PC-9 (cell line): ENCODE results near the gene ASB5. TPM values are rescaled to one million over a fixed set of nuclear protein-coding genes. Genes with fewer than 3 reads are reported as not detected.
"Not testable (repeated sequence)": the region's sequence is repeated elsewhere in the genome, so short reads cannot be mapped to it uniquely, and the experiment has no call there.

ENCODE experiments used
- BruUV-seq: library from RNA; stranded (reverse); fragments of 400-500 nt; replicated peaks from 2 replicates; lab custom pipeline; 2021; lab: Mats Ljungman, UMichigan
- CTCF ChIA-PET: fragments of 300-600 bp; sonication (Branson Sonifier 250); formaldehyde crosslinking; loops from one replicate; lab custom pipeline; 2022; ENCODE audit warnings: antibody characterized with exemption; lab: Charles Lee
- POLR2A ChIA-PET: fragments of 300-600 bp; sonication (Branson Sonifier 250); formaldehyde crosslinking; loops from one replicate; lab custom pipeline; 2022; ENCODE audit warnings: antibody characterized with exemption; ENCODE audit not compliant: unreplicated experiment; lab: Charles Lee
- DNase-seq, 2 experiments: peaks; one replicate each; pipeline versions ENCODE4 v3.0.0 to v3.0.0-alpha.2; 2015 to 2022; ENCODE audit warnings: mixed read lengths in 1 of 2
- H2AFZ ChIP-seq: fragments of 200-600 bp; sonication (generic); 2 replicates; pipeline ENCODE4 v1.8.1; 2017; ENCODE audit warnings: antibody characterized with exemption
- H3F3A ChIP-seq: fragments of 200-600 bp; sonication (generic); 2 replicates; pipeline ENCODE4 v1.8.1; 2017; ENCODE audit warnings: antibody characterized with exemption, mild to moderate bottlenecking, low read depth; ENCODE audit not compliant: insufficient read depth
- H3K27ac ChIP-seq: fragments of 200-600 bp; sonication (generic); 2 replicates; pipeline ENCODE4 v1.6.1; 2016; ENCODE audit warnings: mixed run types
- H3K27me3 ChIP-seq: fragments of 200-600 bp; sonication (generic); 2 replicates; pipeline ENCODE4 v1.6.1; 2016; ENCODE audit warnings: low read depth, mixed run types; ENCODE audit not compliant: insufficient read depth
- H3K36me3 ChIP-seq: fragments of 200-600 bp; sonication (generic); 2 replicates; pipeline ENCODE4 v1.6.1; 2016; ENCODE audit warnings: low read depth, mixed run types
- H3K4me1 ChIP-seq: fragments of 200-600 bp; sonication (generic); replicated peaks from 2 replicates; pipeline ENCODE4 v1.6.1; 2016; ENCODE audit warnings: mixed run types; ENCODE audit not compliant: insufficient read depth
- H3K4me2 ChIP-seq: fragments of 200-600 bp; sonication (generic); 2 replicates; pipeline ENCODE4 v1.6.1; 2017; ENCODE audit warnings: mixed run types
- H3K4me3 ChIP-seq: fragments of 200-600 bp; sonication (generic); 2 replicates; pipeline ENCODE4 v1.6.1; 2016; ENCODE audit warnings: mixed run types
- H3K79me2 ChIP-seq: fragments of 200-600 bp; sonication (generic); 2 replicates; pipeline ENCODE4 v1.6.1; 2017; ENCODE audit warnings: low read depth, mixed run types
- H3K9me2 ChIP-seq: fragments of 200-600 bp; sonication (generic); 2 replicates; pipeline ENCODE4 v1.8.1; 2017; ENCODE audit warnings: mild to moderate bottlenecking; ENCODE audit not compliant: insufficient read depth
- H3K9me3 ChIP-seq: fragments of 200-600 bp; sonication (generic); 2 replicates; pipeline ENCODE4 v1.8.1; 2016; ENCODE audit warnings: low read depth; ENCODE audit not compliant: insufficient read depth
- H4K20me1 ChIP-seq: fragments of 200-600 bp; sonication (generic); 2 replicates; pipeline ENCODE4 v1.8.1; 2017; ENCODE audit not compliant: insufficient read depth
- EZH2 ChIP-seq: fragments of 200-600 bp; sonication (generic); IDR thresholded peaks from 2 replicates; pipeline ENCODE4 v1.8.0; 2017; ENCODE audit warnings: antibody characterized with exemption, low read depth
- intact Hi-C: fragments of 100-400 bp; cut with micrococcal nuclease; formaldehyde crosslinking; loops from one replicate; pipeline ENCODE4 v1.10.0; 2022; ENCODE audit not compliant: unreplicated experiment
- total RNA-seq: library from RNA; stranded (reverse); gene quantifications from 2 replicates; pipeline ENCODE4 v1.2.3, GENCODE V29; 2021
- TF ChIP-seq, protein P1 (sequence below): fragments of 200-600 bp; sonication (generic); conservative IDR thresholded peaks from 2 replicates; pipeline ENCODE4 v1.6.1; 2017; ENCODE audit warnings: mixed run types, antibody characterized with exemption, mild to moderate bottlenecking, moderate library complexity

ASB5 gene
- total RNA-seq, 1 experiment from 2014 or later = not detected

- DNase-seq = no peak
- no peaks in the 10 kb centered on the region for H3K9me2 ChIP-seq
- no peaks in the 10 kb centered on the region for H3K9me3 ChIP-seq
- ChIA-PET POLR2A (no interaction called here), CTCF (no interaction called here)
- no peaks in the 10 kb centered on the region for H3K36me3 ChIP-seq
- no peak overlapping the region for H3K27ac ChIP-seq
- TF ChIP-seq, protein P1, sequence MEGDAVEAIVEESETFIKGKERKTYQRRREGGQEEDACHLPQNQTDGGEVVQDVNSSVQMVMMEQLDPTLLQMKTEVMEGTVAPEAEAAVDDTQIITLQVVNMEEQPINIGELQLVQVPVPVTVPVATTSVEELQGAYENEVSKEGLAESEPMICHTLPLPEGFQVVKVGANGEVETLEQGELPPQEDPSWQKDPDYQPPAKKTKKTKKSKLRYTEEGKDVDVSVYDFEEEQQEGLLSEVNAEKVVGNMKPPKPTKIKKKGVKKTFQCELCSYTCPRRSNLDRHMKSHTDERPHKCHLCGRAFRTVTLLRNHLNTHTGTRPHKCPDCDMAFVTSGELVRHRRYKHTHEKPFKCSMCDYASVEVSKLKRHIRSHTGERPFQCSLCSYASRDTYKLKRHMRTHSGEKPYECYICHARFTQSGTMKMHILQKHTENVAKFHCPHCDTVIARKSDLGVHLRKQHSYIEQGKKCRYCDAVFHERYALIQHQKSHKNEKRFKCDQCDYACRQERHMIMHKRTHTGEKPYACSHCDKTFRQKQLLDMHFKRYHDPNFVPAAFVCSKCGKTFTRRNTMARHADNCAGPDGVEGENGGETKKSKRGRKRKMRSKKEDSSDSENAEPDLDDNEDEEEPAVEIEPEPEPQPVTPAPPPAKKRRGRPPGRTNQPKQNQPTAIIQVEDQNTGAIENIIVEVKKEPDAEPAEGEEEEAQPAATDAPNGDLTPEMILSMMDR = no peak
- no peak for TF ChIP-seq EZH2
- no peaks in the 10 kb centered on the region for H4K20me1 ChIP-seq
- H3K4me2 ChIP-seq = no peak overlapping the region
- H3F3A ChIP-seq = no peaks in the 10 kb centered on the region
- BruUV-seq = no TSS peak
- H3K27me3 ChIP-seq = no peaks in the 10 kb centered on the region
- no peaks in the 10 kb centered on the region for H3K4me1 ChIP-seq
- H3K4me3 ChIP-seq = no peak overlapping the region
- intact Hi-C loops = no loop called here
- H2AFZ ChIP-seq = no peak overlapping the region
- H3K79me2 ChIP-seq = no peaks in the 10 kb centered on the region
Measured at GRCh38 chr4:176287546-176287945, 18.5 kb upstream of the ASB5 start.

DNA sequence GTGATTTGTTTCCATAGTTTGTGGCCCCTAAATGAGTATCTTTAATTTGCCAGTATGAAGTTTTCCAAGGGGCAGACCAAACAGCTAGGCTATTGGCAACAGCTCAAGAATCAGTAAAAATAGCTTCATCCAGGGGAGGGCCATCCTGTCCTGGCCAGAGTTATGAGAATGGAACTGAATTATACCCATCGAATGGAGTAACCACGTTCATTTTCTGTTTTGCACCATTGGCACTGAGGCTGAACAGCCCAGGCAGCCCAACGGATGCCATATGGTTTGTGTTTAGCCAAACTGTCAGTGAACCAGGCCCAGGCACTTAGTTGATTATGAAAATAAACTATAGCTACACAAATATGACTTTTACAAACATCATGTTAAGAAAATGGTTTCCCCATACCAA is 17.7 kb upstream of the ASB5 start:
- Histone ChIP-seq H3K36me3 (no peaks in the 10 kb centered on the region), H3K4me1 (no peaks in the 10 kb centered on the region), H3K27ac (no peak overlapping the region), H3K9me3 (no peaks in the 10 kb centered on the region), H3K9me2 (no peaks in the 10 kb centered on the region), H2AFZ (no peak overlapping the region), H3K79me2 (no peaks in the 10 kb centered on the region), H3F3A (no peaks in the 10 kb centered on the region), H3K4me2 (no peak overlapping the region), H3K4me3 (no peak overlapping the region), H4K20me1 (no peaks in the 10 kb centered on the region), H3K27me3 (no peaks in the 10 kb centered on the region)
- DNase-seq = no peak
- ChIA-PET CTCF (no interaction called here), POLR2A (no interaction called here)
- intact Hi-C loops = no loop called here
- no TSS peak for BruUV-seq
- no peak for TF ChIP-seq EZH2
- TF ChIP-seq, protein P1 = no peak

DNA sequence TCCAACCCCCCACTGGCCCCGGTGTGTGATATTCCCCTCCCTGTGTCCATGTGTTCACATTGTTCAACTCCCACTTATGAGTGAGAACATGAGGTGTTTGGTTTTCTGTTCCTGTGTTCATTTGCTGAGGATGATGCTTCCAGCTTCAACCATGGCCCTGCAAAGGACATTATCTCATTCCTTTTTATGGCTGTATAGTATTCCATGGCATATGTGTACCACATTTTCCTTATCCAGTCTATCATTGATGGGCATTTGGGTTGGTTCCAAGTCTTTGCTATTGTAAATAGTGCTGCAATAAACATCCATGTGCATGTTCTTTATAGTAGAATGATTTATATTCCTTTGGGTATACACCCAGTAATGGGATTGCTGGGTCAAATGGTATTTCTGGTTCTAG is 10.5 kb upstream of the ASB5 start:
- H3K27me3 ChIP-seq, H3K9me2 ChIP-seq, H3K36me3 ChIP-seq, H4K20me1 ChIP-seq, H2AFZ ChIP-seq, DNase-seq, H3K79me2 ChIP-seq, H3K4me3 ChIP-seq, BruUV-seq, intact Hi-C loops, CTCF ChIA-PET, H3F3A ChIP-seq, H3K4me2 ChIP-seq, H3K9me3 ChIP-seq, H3K27ac ChIP-seq, POLR2A ChIA-PET, H3K4me1 ChIP-seq: not testable (repeated sequence)
